GM19328 (cell line): ENCODE measurements around the gene IKZF1.
"Not testable (repeated sequence)": the region's sequence is repeated elsewhere in the genome, so short reads cannot be mapped to it uniquely, and the experiment has no call there.

Source experiments
- ATAC-seq: cut with Tn5 transposase; IDR thresholded peaks from one replicate; pipeline ENCODE4 v1.9.1; 2021; ENCODE audit warnings: mild to moderate bottlenecking, moderate library complexity; ENCODE audit not compliant: unreplicated experiment

IKZF1 gene

GRCh38 chr7:50332241-50333165 lies 28.0 kb downstream of the IKZF1 start:
- ATAC-seq, result no peak

GRCh38 chr7:50333221-50333651 lies 28.7 kb downstream of the IKZF1 start:
- ATAC-seq, result no peak

- ATAC-seq, result no peak
Observed at GRCh38 chr7:50334341-50334994, 30.0 kb downstream of the IKZF1 start.

- no peak for ATAC-seq
Observed at GRCh38 chr7:50335230-50335794, 30.8 kb downstream of the IKZF1 start.

- ATAC-seq, result peak; percentile 22
Observed at GRCh38 chr7:50335795-50336754, 31.6 kb downstream of the IKZF1 start.

GRCh38 chr7:50336894-50337703 lies 32.6 kb downstream of the IKZF1 start:
- ATAC-seq, result no peak

GRCh38 chr7:50339472-50339871 lies 35.0 kb downstream of the IKZF1 start:
- not testable (repeated sequence) for ATAC-seq

GRCh38 chr7:50339990-50340500 lies 35.5 kb downstream of the IKZF1 start:
- ATAC-seq, result no peak

GRCh38 chr7:50341724-50342123 lies 37.2 kb downstream of the IKZF1 start:
- no peak for ATAC-seq

GRCh38 chr7:50342616-50343114 lies 38.1 kb downstream of the IKZF1 start:
- ATAC-seq, result no peak

- no peak for ATAC-seq
Observed at GRCh38 chr7:50346545-50347497, 42.3 kb downstream of the IKZF1 start.

- no peak for ATAC-seq
Observed at GRCh38 chr7:50347693-50348092, 43.2 kb downstream of the IKZF1 start.

GRCh38 chr7:50348469-50349162 lies 44.1 kb downstream of the IKZF1 start:
- ATAC-seq, result no peak

- no peak for ATAC-seq
Observed at GRCh38 chr7:50349399-50349798, 44.9 kb downstream of the IKZF1 start.

GRCh38 chr7:50349963-50350944 lies 45.7 kb downstream of the IKZF1 start:
- peak; percentile 85 for ATAC-seq

GRCh38 chr7:50351267-50351666 lies 46.8 kb downstream of the IKZF1 start:
- no peak for ATAC-seq
